DND-41 (cell line): ENCODE results near the gene NPB.

ENCODE experiments used
- ATAC-seq: fragments of 200-7000 bp; cut with Tn5 transposase; 3 replicates; pipeline ENCODE4 v1.9.1; 2021; ENCODE audit warnings: low read depth; ENCODE audit not compliant: insufficient read depth
- DNase-seq: peaks from one replicate; pipeline ENCODE4 v3.0.0-alpha.2; 2020
- H2AFZ ChIP-seq: 2 replicates; pipeline ENCODE4 v1.6.0; 2012; ENCODE audit warnings: low read depth, low read length
- H3K27ac ChIP-seq: 2 replicates; pipeline ENCODE4 v1.5.1; 2012; ENCODE audit warnings: low read length, inconsistent platforms
- H3K27me3 ChIP-seq: fragments of 200-600 bp; sonication (generic); 2 replicates; pipeline ENCODE4 v1.6.0; 2012; ENCODE audit warnings: low read length, mild to moderate bottlenecking, inconsistent platforms; ENCODE audit not compliant: insufficient read depth, poor library complexity
- H3K36me3 ChIP-seq: 2 replicates; pipeline ENCODE4 v1.5.1; 2012; ENCODE audit warnings: low read length, inconsistent platforms; ENCODE audit not compliant: insufficient read depth
- H3K4me1 ChIP-seq: 2 replicates; pipeline ENCODE4 v1.5.1; 2012; ENCODE audit warnings: mild to moderate bottlenecking, low read length; ENCODE audit not compliant: insufficient read depth
- H3K4me2 ChIP-seq: 2 replicates; pipeline ENCODE4 v1.6.0; 2012; ENCODE audit warnings: mild to moderate bottlenecking, moderate library complexity, low read length, inconsistent platforms; ENCODE audit not compliant: insufficient read depth
- H3K4me3 ChIP-seq, 2 experiments: fragments of 200-600 bp in 1 of 2; shearing (Covaris generic) in 1 of 2; 2 replicates each; pipeline ENCODE4 v1.5.1; 2012 to 2016; ENCODE audit warnings: inconsistent platforms in 2 of 2, low read length in 2 of 2, mild to moderate bottlenecking in 2 of 2, low read depth in 1 of 2, moderate library complexity in 1 of 2
- H3K79me2 ChIP-seq: 2 replicates; pipeline ENCODE4 v1.6.0; 2012; ENCODE audit warnings: low read length, inconsistent platforms; ENCODE audit not compliant: insufficient read depth
- H3K9ac ChIP-seq: 2 replicates; pipeline ENCODE4 v1.6.0; 2012; ENCODE audit warnings: low read depth, mild to moderate bottlenecking, inconsistent platforms, low read length, moderate library complexity
- H3K9me3 ChIP-seq: 2 replicates; pipeline ENCODE4 v1.5.1; 2012; ENCODE audit warnings: low read length, moderate library complexity, mild to moderate bottlenecking, inconsistent platforms; ENCODE audit not compliant: insufficient read depth, severe bottlenecking
- H4K20me1 ChIP-seq: 2 replicates; pipeline ENCODE4 v1.6.0; 2012; ENCODE audit warnings: low read length; ENCODE audit not compliant: insufficient read depth
- CTCF ChIP-seq: IDR thresholded peaks from 2 replicates; pipeline ENCODE4 v1.5.1; 2012; ENCODE audit warnings: borderline replicate concordance, low read length, moderate library complexity, mild to moderate bottlenecking; ENCODE audit not compliant: poor library complexity, severe bottlenecking; ENCODE audit errors: extremely low read depth
- EZH2 ChIP-seq: IDR thresholded peaks from 3 replicates; pipeline ENCODE4 v1.6.1; 2012; ENCODE audit warnings: borderline replicate concordance, low read depth, mild to moderate bottlenecking, moderate library complexity, low read length, inconsistent platforms; ENCODE audit not compliant: severe bottlenecking

The NPB gene

GRCh38 chr17:81934850-81935708 is 33.0 kb downstream of the NPB start:
- no peak overlapping the region for H3K27ac ChIP-seq
- H3K4me2 ChIP-seq: no peak overlapping the region
- no peaks in the 10 kb centered on the region for H3K9me3 ChIP-seq
- TF ChIP-seq CTCF (no peak), EZH2 (no peak)
- H3K4me1 ChIP-seq: no peaks in the 10 kb centered on the region
- H3K79me2 ChIP-seq: no peaks in the 10 kb centered on the region
- no peaks in the 10 kb centered on the region for H3K27me3 ChIP-seq
- no peak overlapping the region for H2AFZ ChIP-seq
- no peak overlapping the region for H3K4me3 ChIP-seq
- no peaks in the 10 kb centered on the region for H3K36me3 ChIP-seq
- H4K20me1 ChIP-seq: no peaks in the 10 kb centered on the region
- DNase-seq (no peak), ATAC-seq (0 out of 3 replicates have a peak, but pooled peaks have one; percentile 12)
- H3K9ac ChIP-seq: no peak overlapping the region

GRCh38 chr17:81935709-81936084 is 33.7 kb downstream of the NPB start:
- Histone ChIP-seq H2AFZ (no peak overlapping the region), H3K9me3 (no peaks in the 10 kb centered on the region), H4K20me1 (no peaks in the 10 kb centered on the region), H3K79me2 (no peaks in the 10 kb centered on the region), H3K27me3 (no peaks in the 10 kb centered on the region), H3K27ac (no peak overlapping the region), H3K4me2 (no peak overlapping the region), H3K4me3 (no peak overlapping the region), H3K36me3 (no peaks in the 10 kb centered on the region), H3K9ac (no peak overlapping the region), H3K4me1 (no peaks in the 10 kb centered on the region)
- no peak for DNase-seq
- TF ChIP-seq CTCF: no peak
- TF ChIP-seq EZH2: no peak
- no peak for ATAC-seq

GRCh38 chr17:81939218-81939617 is 37.2 kb downstream of the NPB start:
- no peak for TF ChIP-seq EZH2
- Histone ChIP-seq H2AFZ (no peak overlapping the region), H3K9ac (no peak overlapping the region), H3K4me1 (no peaks in the 10 kb centered on the region), H4K20me1 (no peaks in the 10 kb centered on the region), H3K27me3 (no peaks in the 10 kb centered on the region), H3K79me2 (no peaks in the 10 kb centered on the region), H3K4me2 (no peak overlapping the region), H3K27ac (no peak overlapping the region), H3K9me3 (no peaks in the 10 kb centered on the region), H3K4me3 (no peak overlapping the region), H3K36me3 (no peaks in the 10 kb centered on the region)
- no peak for ATAC-seq
- DNase-seq: no peak

- TF ChIP-seq CTCF (no peak), EZH2 (no peak)
- no peaks in the 10 kb centered on the region for H4K20me1 ChIP-seq
- no peak overlapping the region for H2AFZ ChIP-seq
- H3K4me2 ChIP-seq: no peak overlapping the region
- no peaks in the 10 kb centered on the region for H3K36me3 ChIP-seq
- H3K79me2 ChIP-seq: no peaks in the 10 kb centered on the region
- DNase-seq: no peak
- ATAC-seq: no peak
- H3K9me3 ChIP-seq: no peaks in the 10 kb centered on the region
- H3K4me1 ChIP-seq: no peaks in the 10 kb centered on the region
- no peaks in the 10 kb centered on the region for H3K27me3 ChIP-seq
- no peak overlapping the region for H3K9ac ChIP-seq
- H3K27ac ChIP-seq: no peak overlapping the region
- no peak overlapping the region for H3K4me3 ChIP-seq
Measured at GRCh38 chr17:81939881-81940385, 37.9 kb downstream of the NPB start.
